AG09309 (cell line): ENCODE results near the gene SLC13A4.

Experiments used
- DNase-seq: peaks from one replicate; pipeline ENCODE4 v3.0.0-alpha.2; 2010; ENCODE audit warnings: low read depth
- H3K4me3 ChIP-seq: 2 replicates; pipeline ENCODE4 v1.5.1; 2011; ENCODE audit warnings: mild to moderate bottlenecking, low read depth, low read length, moderate library complexity; ENCODE audit not compliant: control insufficient read depth
- CTCF ChIP-seq: IDR thresholded peaks from 2 replicates; pipeline ENCODE4 v1.5.1; 2011; ENCODE audit warnings: mild to moderate bottlenecking, low read depth, low read length, inconsistent platforms; ENCODE audit not compliant: insufficient read depth, control insufficient read depth; ENCODE audit errors: missing control alignments

Gene SLC13A4

DNA sequence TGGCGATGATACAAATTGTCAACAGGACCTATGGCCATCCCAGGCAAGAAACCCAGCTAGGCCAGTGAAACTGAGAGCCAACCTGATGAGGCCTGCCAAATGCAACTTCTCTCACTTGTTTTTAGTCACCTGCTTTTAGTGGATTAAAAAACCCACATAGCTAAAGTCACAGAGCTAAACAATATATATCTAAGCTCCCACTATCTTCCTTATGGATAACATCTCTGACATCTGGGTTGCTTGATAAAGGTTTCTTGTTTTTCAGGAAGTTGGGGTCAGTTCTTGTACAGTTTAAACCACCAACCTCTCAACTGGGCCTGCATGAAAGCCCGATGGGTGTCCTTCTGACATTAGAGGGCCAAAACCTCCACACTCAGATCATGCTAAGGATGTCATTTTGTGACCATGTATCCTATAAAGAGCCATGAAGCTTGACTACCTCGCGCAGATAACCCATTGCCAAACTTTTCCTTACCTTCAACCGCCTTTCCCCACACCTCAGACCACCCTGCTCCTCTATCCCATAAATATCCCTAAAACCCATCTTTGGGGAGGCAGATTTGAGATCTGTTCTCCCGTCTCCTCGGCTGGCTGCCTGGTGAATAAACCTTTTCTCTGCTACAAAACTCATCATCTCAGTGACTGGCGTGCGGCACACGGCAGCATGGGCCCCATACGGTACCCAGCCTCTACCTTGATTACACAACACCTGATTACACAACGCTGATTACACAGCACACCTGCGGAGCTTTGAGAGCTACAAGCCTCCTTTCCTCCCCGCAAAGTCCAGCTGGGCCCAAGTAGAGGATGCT, 66.5 kb downstream of the SLC13A4 start:
- H3K4me3 ChIP-seq = peak overlapping the region; percentile 82
- TF ChIP-seq CTCF = no peak
- no peak for DNase-seq

DNA sequence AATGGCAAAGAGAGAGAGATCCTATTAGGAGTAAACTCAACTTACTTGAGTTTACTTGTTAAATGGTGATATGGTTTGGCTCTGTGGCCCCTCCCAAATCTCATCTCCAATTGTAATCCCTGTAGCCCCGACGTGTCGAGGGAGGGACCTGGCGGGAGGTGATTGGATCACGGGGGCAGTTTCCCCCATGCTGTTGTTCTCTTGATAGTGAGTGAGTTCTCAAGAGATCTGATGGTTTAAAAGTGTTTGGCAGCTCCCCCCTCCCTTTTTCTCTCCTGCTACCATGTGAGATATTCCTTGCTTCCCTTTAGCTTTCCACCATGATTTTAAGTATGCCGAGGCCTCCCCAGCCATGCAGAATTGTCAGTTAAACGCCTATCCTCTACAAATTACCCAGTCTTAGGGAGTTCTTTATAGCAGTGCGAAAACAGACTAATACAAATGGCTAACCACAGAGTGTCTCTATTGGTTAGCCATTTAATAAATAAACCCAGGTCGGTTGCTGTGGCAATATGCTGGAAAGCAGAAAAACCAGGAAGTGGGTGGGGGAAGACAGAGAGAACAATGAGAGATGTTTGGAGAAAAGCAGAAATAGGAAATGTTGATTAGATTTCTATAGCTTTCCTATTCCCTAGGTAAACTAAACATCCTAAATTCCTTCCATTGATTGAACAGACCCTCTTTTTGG, 68.7 kb downstream of the SLC13A4 start:
- no peak for TF ChIP-seq CTCF
- no peak for DNase-seq
- H3K4me3 ChIP-seq = no peak overlapping the region

DNA sequence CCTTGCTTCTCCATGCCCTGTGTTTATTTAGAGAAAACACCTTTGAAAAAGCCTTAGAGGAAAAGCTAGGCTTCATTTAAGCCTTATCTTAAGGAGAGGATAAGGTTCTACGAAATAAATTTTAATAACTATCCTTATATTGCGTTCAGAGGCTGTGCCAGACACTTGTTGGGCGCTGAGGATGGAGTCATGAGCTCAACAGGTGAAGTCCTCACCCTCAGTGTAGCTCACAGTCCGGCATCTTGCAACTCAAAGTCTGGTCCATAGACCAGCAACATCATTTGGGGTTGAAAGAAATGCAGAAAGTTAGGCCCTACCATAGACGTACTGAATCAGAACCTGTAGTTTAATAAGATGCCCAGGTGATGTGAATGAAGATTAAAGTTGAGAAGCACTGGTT, 69.4 kb downstream of the SLC13A4 start:
- TF ChIP-seq CTCF = no peak
- DNase-seq = no peak

GRCh38 chr7:135653340-135654080, 74.5 kb downstream of the SLC13A4 start:
- TF ChIP-seq CTCF = no peak

More for the DNA sequence above, 69.4 kb downstream of the SLC13A4 start:
- no peak overlapping the region for H3K4me3 ChIP-seq

GRCh38 chr7:135650831-135651573, 77.0 kb downstream of the SLC13A4 start:
- no peak for TF ChIP-seq CTCF
- H3K4me3 ChIP-seq = no peak overlapping the region
- no peak for DNase-seq

More at GRCh38 chr7:135653340-135654080, 74.5 kb downstream of the SLC13A4 start:
- DNase-seq = no peak
- H3K4me3 ChIP-seq = no peak overlapping the region

- H3K4me3 ChIP-seq = no peak overlapping the region
- no peak for TF ChIP-seq CTCF
- no peak for DNase-seq
These were observed 79.8 kb downstream of the SLC13A4 start for GRCh38 chr7:135648235-135648634.
